HepG2 (cell line): ENCODE results near the gene SPDYE16.

Source experiments
- BHLHE40 ChIP-seq: IDR thresholded peaks from 2 replicates; pipeline ENCODE4 v1.6.1; 2011; ENCODE audit warnings: low read length, improper control_type of control experiment
- ELK4 ChIP-seq: sonication (generic); formaldehyde crosslinking; IDR thresholded peaks from 2 replicates; pipeline ENCODE4 v1.9.0; 2021; ENCODE audit warnings: missing genetic modification reagents, borderline replicate concordance
- EZH2 ChIP-seq: conservative IDR thresholded peaks from 2 replicates; pipeline ENCODE4 v1.6.1; 2012; ENCODE audit warnings: mild to moderate bottlenecking, low read depth, low read length, moderate library complexity
- FOXC1 ChIP-seq: sonication (generic); formaldehyde crosslinking; IDR thresholded peaks from 2 replicates; pipeline ENCODE4 v1.8.0; 2022; ENCODE audit warnings: mild to moderate bottlenecking, missing genetic modification reagents, borderline replicate concordance
- TBP ChIP-seq: sonication (generic); formaldehyde crosslinking; IDR thresholded peaks from 2 replicates; pipeline ENCODE4 v1.5.0; 2020; ENCODE audit warnings: missing genetic modification reagents
- ZNF317 ChIP-seq: sonication (generic); formaldehyde crosslinking; IDR thresholded peaks from 2 replicates; pipeline ENCODE4 v1.5.0; 2020; ENCODE audit warnings: mild to moderate bottlenecking, missing genetic modification reagents
- ZSCAN22 ChIP-seq: sonication (generic); formaldehyde crosslinking; IDR thresholded peaks from 2 replicates; pipeline ENCODE4 v1.4.0; 2020; ENCODE audit warnings: mild to moderate bottlenecking, missing genetic modification reagents

- no peak for TF ChIP-seq TBP (CRISPR knock-in tag)
- TF ChIP-seq BHLHE40: no peak
- no peak for TF ChIP-seq FOXC1 (CRISPR knock-in tag)
- TF ChIP-seq EZH2: no peak
- no peak for TF ChIP-seq ELK4
- TF ChIP-seq ZNF317 (CRISPR knock-in tag): no peak
- TF ChIP-seq ZSCAN22 (CRISPR knock-in tag): no peak
Measured at GRCh38 chr7:76505168-76506080, 37.7 kb downstream of the SPDYE16 start.
